SKM-1 (cell line): Measurements from ENCODE around the gene TAPBP.

Source experiments
- DNase-seq: peaks from one replicate; lab custom pipeline; 2025; ENCODE audit not compliant: unreplicated experiment; lab: John Stamatoyannopoulos, UW

Gene TAPBP

DNA sequence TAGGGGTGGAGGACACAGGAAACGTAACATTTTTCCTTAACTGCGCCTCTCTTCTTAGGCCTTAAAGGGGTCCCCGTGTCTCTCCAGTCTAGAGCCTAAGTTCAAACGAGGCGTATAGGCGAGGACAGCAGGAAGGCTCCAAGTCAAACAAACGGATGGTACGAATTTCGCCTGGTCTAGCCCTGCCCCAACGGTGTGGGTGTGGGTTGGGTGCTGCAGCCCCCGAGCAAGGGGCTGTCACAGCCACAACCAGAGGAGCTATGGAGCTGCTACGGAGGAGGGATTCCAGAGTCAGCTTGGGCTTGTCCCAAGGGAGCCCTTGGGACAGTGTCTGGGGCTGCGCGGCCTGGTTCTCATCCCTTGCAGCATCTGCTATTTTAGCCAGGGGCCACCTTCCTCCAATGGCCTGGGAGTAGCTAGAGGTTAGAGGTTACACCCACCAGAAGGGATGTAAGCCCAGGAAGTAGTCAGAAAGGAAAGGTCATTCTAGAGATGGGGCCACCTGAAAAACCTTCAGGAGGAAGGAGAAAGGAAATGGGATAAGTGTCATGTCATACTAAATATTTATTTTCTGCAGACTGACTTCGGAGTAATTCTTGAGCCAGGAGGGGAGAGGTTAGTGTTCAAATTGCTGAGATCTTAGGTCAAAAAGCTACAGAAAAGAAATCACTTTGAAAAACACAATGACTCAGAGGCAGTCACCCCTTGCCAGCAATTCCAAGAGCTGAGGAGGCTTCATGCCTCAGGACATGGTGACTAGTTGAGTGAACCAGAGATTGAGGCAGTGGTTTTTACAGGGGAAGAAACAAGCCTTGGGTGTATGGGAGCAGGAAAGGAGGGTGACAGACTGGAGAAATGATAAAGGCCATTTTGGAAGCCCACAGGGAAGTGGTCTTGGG lies 63.9 kb downstream of the TAPBP start:
- no peak for DNase-seq
